SK-N-SH (cell line): Measurements from ENCODE around the gene PHTF1.

Experiments
- CTCF ChIP-seq: fragments of 200-600 bp; sonication (generic); IDR thresholded peaks from 2 replicates; pipeline ENCODE4 v1.6.1; 2017; ENCODE audit warnings: antibody characterized with exemption, mild to moderate bottlenecking, moderate library complexity
- MXI1 ChIP-seq: IDR thresholded peaks from 2 replicates; pipeline ENCODE4 v1.6.1; 2012; ENCODE audit warnings: mild to moderate bottlenecking, low read depth, low read length, improper control_type of control experiment
- POLR2AphosphoS5 ChIP-seq: IDR thresholded peaks from 2 replicates; pipeline ENCODE4 v1.6.1; 2012; ENCODE audit warnings: low read depth, low read length
- TF ChIP-seq, protein P1 (sequence below): IDR thresholded peaks from 2 replicates; pipeline ENCODE4 v1.6.1; 2012; ENCODE audit warnings: mild to moderate bottlenecking, low read depth, low read length, moderate library complexity

- TF ChIP-seq MXI1 = no peak
- TF ChIP-seq CTCF = no peak
- no peak for TF ChIP-seq POLR2AphosphoS5
- TF ChIP-seq, protein P1, sequence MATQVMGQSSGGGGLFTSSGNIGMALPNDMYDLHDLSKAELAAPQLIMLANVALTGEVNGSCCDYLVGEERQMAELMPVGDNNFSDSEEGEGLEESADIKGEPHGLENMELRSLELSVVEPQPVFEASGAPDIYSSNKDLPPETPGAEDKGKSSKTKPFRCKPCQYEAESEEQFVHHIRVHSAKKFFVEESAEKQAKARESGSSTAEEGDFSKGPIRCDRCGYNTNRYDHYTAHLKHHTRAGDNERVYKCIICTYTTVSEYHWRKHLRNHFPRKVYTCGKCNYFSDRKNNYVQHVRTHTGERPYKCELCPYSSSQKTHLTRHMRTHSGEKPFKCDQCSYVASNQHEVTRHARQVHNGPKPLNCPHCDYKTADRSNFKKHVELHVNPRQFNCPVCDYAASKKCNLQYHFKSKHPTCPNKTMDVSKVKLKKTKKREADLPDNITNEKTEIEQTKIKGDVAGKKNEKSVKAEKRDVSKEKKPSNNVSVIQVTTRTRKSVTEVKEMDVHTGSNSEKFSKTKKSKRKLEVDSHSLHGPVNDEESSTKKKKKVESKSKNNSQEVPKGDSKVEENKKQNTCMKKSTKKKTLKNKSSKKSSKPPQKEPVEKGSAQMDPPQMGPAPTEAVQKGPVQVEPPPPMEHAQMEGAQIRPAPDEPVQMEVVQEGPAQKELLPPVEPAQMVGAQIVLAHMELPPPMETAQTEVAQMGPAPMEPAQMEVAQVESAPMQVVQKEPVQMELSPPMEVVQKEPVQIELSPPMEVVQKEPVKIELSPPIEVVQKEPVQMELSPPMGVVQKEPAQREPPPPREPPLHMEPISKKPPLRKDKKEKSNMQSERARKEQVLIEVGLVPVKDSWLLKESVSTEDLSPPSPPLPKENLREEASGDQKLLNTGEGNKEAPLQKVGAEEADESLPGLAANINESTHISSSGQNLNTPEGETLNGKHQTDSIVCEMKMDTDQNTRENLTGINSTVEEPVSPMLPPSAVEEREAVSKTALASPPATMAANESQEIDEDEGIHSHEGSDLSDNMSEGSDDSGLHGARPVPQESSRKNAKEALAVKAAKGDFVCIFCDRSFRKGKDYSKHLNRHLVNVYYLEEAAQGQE = no peak
Measured at GRCh38 chr1:113793878-113794834, 34.9 kb upstream of the PHTF1 start.
